Measurements from ENCODE around the gene COL4A2. TPM values are rescaled to one million over a fixed set of nuclear protein-coding genes. Genes with fewer than 3 reads are reported as not detected.
A peak's percentile ranks its signal among the peaks of the same experiment; 100 is the strongest.

Gene COL4A2
- total RNA-seq, 4 donors from 2014 or later, result 419 to 931 (median 555) TPM

DNA sequence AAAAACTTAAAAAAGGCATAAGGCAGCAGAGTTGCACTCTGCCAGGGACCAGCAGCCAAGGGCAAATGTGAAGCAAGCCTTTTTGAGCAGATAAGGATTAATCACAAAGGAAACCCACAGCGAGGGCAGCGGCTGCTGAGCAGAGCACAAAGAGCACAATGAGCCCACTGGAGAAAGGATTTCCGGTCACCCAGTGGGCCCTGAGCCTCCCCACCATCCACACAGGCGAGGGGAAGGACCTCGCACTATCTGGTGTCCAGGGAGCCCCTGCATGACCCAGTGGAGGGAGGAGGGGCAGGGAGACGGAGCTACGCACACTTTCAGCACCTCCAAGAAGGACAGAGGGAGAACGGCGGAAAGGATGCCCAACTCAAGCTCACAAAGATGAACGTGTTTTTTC, 40.1 kb upstream of the COL4A2 start:
- peak; percentile 81 for DNase-seq (ENCODE audit: extremely low spot score)
- Histone ChIP-seq H3K27ac (replicated peaks in 1 of 4) (peak overlapping the region; percentile 59 to 80 (median 72)), H3K27me3 (no peaks in the 10 kb centered on the region), H3K4me1 (peaks cover 88 to 100% (median 96%) of the 10 kb centered on the region in 4 donors), H3K36me3 (peaks cover 0 to 5% (median 2%) of the 10 kb centered on the region in 4 donors), H3K4me3 (no peak overlapping the region), H3K9me3 (no peaks in the 10 kb centered on the region)
- intact Hi-C loops (cut with DNase I), result loop anchor here (5.0 kb wide), 1 partner anchor 35 kb away; no protein-coding TSS in a partner anchor
- no peak for TF ChIP-seq POLR2AphosphoS5 (IDR thresholded peaks at IDR 0.05)
- TF ChIP-seq POLR2A (IDR thresholded peaks at IDR 0.05; ENCODE audit: low read depth), result no peak
- TF ChIP-seq EP300 (IDR thresholded peaks at IDR 0.05), result no peak
- TF ChIP-seq, protein P1, sequence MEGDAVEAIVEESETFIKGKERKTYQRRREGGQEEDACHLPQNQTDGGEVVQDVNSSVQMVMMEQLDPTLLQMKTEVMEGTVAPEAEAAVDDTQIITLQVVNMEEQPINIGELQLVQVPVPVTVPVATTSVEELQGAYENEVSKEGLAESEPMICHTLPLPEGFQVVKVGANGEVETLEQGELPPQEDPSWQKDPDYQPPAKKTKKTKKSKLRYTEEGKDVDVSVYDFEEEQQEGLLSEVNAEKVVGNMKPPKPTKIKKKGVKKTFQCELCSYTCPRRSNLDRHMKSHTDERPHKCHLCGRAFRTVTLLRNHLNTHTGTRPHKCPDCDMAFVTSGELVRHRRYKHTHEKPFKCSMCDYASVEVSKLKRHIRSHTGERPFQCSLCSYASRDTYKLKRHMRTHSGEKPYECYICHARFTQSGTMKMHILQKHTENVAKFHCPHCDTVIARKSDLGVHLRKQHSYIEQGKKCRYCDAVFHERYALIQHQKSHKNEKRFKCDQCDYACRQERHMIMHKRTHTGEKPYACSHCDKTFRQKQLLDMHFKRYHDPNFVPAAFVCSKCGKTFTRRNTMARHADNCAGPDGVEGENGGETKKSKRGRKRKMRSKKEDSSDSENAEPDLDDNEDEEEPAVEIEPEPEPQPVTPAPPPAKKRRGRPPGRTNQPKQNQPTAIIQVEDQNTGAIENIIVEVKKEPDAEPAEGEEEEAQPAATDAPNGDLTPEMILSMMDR (IDR thresholded peaks at IDR 0.05), result no peak
- 60% methylated on average over 10 of the region's 10 CpGs for WGBS

DNA sequence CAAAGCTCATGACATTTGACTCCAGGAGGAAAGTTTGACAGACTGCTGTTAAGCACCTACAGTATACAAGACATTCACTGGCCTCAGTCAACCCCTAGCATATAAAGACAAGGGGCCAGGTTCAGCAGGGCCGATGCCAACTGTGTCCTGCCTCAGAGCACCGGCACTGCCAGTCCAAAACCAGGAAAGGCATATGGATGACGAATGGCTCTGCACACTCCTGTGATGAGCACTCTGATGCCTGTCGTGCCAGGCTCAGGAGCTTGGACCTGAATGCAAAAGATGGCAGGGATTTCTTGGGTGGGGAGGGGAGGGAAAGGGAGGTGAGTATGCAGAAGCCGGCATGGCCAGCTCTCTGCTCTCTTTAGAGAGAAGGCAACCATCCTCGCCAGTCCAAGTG, 39.0 kb upstream of the COL4A2 start:
- 39% methylated on average over 6 of the region's 6 CpGs for WGBS
- H3K4me1 ChIP-seq, result peaks cover 78 to 99% (median 85%) of the 10 kb centered on the region in 4 donors
- DNase-seq (ENCODE audit: extremely low spot score), result no peak
- TF ChIP-seq, protein P1 (IDR thresholded peaks at IDR 0.05), result no peak
- TF ChIP-seq POLR2A (IDR thresholded peaks at IDR 0.05; ENCODE audit: low read depth) (no peak), POLR2AphosphoS5 (IDR thresholded peaks at IDR 0.05) (no peak), EP300 (IDR thresholded peaks at IDR 0.05) (no peak)
- no peak overlapping the region for H3K4me3 ChIP-seq
- no peaks in the 10 kb centered on the region for H3K27me3 ChIP-seq
- intact Hi-C loops (cut with DNase I), result loop anchor here (5.0 kb wide), 1 partner anchor 34 kb away; no protein-coding TSS in a partner anchor
- H3K36me3 ChIP-seq, result peaks cover 0 to 11% (median 3%) of the 10 kb centered on the region in 4 donors
- peak overlapping the region; percentile 59 to 80 (median 69) for H3K27ac ChIP-seq (replicated peaks in 1 of 4)
- no peaks in the 10 kb centered on the region for H3K9me3 ChIP-seq

DNA sequence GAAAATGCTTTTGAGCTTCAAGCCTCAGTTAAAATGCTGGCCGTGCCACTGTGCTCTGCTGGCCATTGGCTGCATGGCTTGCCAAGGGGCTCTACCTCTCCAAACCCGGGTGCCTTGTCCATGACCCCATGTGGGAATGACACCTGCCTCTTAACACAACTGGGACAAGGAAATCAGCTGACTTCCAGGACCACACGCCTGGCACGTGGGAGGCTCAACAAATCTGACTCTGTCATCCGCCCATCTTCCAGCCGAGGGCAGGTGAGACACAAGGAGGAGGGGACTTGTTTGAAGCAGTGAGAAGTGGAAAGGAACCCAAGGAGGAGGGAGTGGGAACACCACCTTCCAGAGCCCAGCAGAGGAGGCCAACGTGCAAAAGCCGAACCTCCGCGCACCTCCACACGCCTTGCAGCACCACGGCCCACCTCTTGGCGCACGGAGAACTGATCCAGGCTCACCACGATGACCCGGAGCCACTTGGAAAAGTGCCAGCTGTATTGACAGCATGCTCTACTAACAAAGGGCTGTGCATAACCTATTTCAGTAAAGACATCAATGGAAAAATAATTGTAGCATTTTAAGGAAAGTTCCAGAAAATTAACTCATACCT, 38.4 kb upstream of the COL4A2 start:
- TF ChIP-seq POLR2A (IDR thresholded peaks at IDR 0.05; ENCODE audit: low read depth), result no peak
- TF ChIP-seq EP300 (IDR thresholded peaks at IDR 0.05), result no peak
- TF ChIP-seq, protein P1 (IDR thresholded peaks at IDR 0.05), result no peak
- TF ChIP-seq POLR2AphosphoS5 (IDR thresholded peaks at IDR 0.05), result no peak
- DNase-seq (ENCODE audit: extremely low spot score), result no peak
- H3K27ac ChIP-seq (replicated peaks in 1 of 4), result peak overlapping the region; percentile 59 to 80 (median 69)
- no peaks in the 10 kb centered on the region for H3K27me3 ChIP-seq
- peaks cover 0 to 15% (median 4%) of the 10 kb centered on the region in 4 donors for H3K36me3 ChIP-seq
- no peak overlapping the region for H3K4me3 ChIP-seq
- WGBS, result 75% methylated on average over 9 of the region's 16 CpGs
- peaks cover 71 to 99% (median 84%) of the 10 kb centered on the region in 4 donors for H3K4me1 ChIP-seq
- no peaks in the 10 kb centered on the region for H3K9me3 ChIP-seq
- intact Hi-C loops (cut with DNase I), result loop anchor here (5.0 kb wide), 1 partner anchor 34 kb away; no protein-coding TSS in a partner anchor

DNA sequence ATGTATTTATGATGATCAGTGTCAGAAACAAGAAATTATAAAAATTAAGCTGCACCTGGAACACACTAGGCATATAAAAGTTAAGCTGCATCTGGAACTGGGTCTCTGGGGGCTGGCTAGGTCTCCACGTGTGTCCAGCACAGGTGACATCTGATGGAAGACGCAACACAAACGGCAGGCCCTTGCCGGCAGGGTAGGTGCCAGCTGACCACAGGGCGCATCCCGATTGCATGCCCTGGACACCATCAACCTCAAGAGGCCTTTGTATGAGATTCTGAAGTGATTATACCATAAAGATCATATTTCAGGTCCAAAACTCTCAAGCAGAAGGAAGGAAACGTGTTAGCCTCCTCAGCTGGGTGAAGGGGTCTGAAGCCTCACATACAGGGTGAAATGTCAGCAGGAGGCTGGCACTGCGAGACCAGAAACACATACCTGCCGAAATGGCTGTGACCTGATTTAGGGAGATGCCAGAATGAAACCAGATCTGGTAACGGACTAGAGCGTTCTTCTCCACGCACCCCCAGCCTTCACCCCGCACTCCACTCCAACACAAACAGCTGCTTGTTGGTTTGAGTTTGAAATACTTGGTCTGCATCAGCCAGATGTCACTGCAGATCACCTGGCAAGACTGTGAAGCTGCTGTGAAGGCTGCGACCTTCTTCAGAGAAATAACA, 37.4 kb upstream of the COL4A2 start:
- peaks cover 62 to 99% (median 84%) of the 10 kb centered on the region in 4 donors for H3K4me1 ChIP-seq
- intact Hi-C loops (cut with DNase I), result loop anchor here (5.0 kb wide), 1 partner anchor 33 kb away; no protein-coding TSS in a partner anchor
- H3K27me3 ChIP-seq, result no peaks in the 10 kb centered on the region
- H3K36me3 ChIP-seq, result peaks cover 0 to 15% (median 4%) of the 10 kb centered on the region in 4 donors
- 71% methylated on average over 14 of the region's 14 CpGs for WGBS
- peak; percentile 45 for DNase-seq (ENCODE audit: extremely low spot score)
- H3K27ac ChIP-seq (replicated peaks in 1 of 4), result peak overlapping the region; percentile 21 to 67 (median 37)
- no peak overlapping the region for H3K4me3 ChIP-seq
- TF ChIP-seq POLR2AphosphoS5 (IDR thresholded peaks at IDR 0.05) (no peak), EP300 (IDR thresholded peaks at IDR 0.05) (no peak), POLR2A (IDR thresholded peaks at IDR 0.05; ENCODE audit: low read depth) (no peak)
- TF ChIP-seq, protein P1 (IDR thresholded peaks at IDR 0.05), result no peak
- H3K9me3 ChIP-seq, result no peaks in the 10 kb centered on the region

Measured in esophagus muscularis mucosa (tissue), 4 donors.